C1 segment of cervical spinal cord (tissue), 14 donors: ENCODE measurements around the gene PKIG.
A peak's percentile ranks its signal among the peaks of the same experiment; 100 is the strongest.
"Not testable (repeated sequence)": the region's sequence is repeated elsewhere in the genome, so short reads cannot be mapped to it uniquely, and the experiment has no call there.

Experiments
- DNase-seq, 14 donors: peaks; one replicate each; lab custom pipeline; 2025; lab: John Stamatoyannopoulos, UW

Gene PKIG

GRCh38 chr20:44642203-44643153, 60.1 kb downstream of the PKIG start:
- DNase-seq, result peak in 8 of 14 donors; percentile 4 to 50 (median 37)

- DNase-seq, result no peak
Measured at GRCh38 chr20:44643154-44643519, 60.8 kb downstream of the PKIG start.

- DNase-seq, result peak in 2 of 14 donors; percentile 7 to 23
Measured at GRCh38 chr20:44643596-44644229, 61.3 kb downstream of the PKIG start.

GRCh38 chr20:44644230-44644617, 61.8 kb downstream of the PKIG start:
- no peak for DNase-seq

GRCh38 chr20:44644667-44645131, 62.3 kb downstream of the PKIG start:
- DNase-seq, result no peak

- no peak for DNase-seq
Measured at GRCh38 chr20:44646023-44646640, 63.8 kb downstream of the PKIG start.

GRCh38 chr20:44646641-44647274, 64.4 kb downstream of the PKIG start:
- no peak for DNase-seq

GRCh38 chr20:44648068-44648467, 65.7 kb downstream of the PKIG start:
- DNase-seq, result no peak

GRCh38 chr20:44648579-44648978, 66.2 kb downstream of the PKIG start:
- DNase-seq, result no peak

GRCh38 chr20:44649126-44649525, 66.7 kb downstream of the PKIG start:
- DNase-seq, result no peak

GRCh38 chr20:44649976-44650375, 67.6 kb downstream of the PKIG start:
- DNase-seq, result no peak

GRCh38 chr20:44650771-44651433, 68.5 kb downstream of the PKIG start:
- no peak for DNase-seq

- peak in 1 of 14 donors; percentile 47 for DNase-seq
Measured at GRCh38 chr20:44651434-44651683, 69.0 kb downstream of the PKIG start.

GRCh38 chr20:44651684-44652423, 69.5 kb downstream of the PKIG start, which contains the start of gene ADA:
Gene ADA (minus strand): TSS chr20:44651699. CDS start chr20:44651607, 92 bp downstream.
- DNase-seq, result peak in 5 of 14 donors; percentile 12 to 48 (median 43)

GRCh38 chr20:44653546-44653945, 71.2 kb downstream of the PKIG start:
- DNase-seq, result no peak

- not testable (repeated sequence) for DNase-seq
Measured at GRCh38 chr20:44654210-44654609, 71.8 kb downstream of the PKIG start.

- no peak for DNase-seq
Measured at GRCh38 chr20:44656448-44656847, 74.1 kb downstream of the PKIG start.

- no peak for DNase-seq
Measured at GRCh38 chr20:44657875-44658274, 75.5 kb downstream of the PKIG start.

- no peak for DNase-seq
Measured at GRCh38 chr20:44658810-44659209, 76.4 kb downstream of the PKIG start.

GRCh38 chr20:44659931-44660330, 77.6 kb downstream of the PKIG start:
- no peak for DNase-seq

GRCh38 chr20:44660581-44660980, 78.2 kb downstream of the PKIG start:
- no peak for DNase-seq
